ENCODE results near the gene UGT1A5.

The UGT1A5 gene

DNA sequence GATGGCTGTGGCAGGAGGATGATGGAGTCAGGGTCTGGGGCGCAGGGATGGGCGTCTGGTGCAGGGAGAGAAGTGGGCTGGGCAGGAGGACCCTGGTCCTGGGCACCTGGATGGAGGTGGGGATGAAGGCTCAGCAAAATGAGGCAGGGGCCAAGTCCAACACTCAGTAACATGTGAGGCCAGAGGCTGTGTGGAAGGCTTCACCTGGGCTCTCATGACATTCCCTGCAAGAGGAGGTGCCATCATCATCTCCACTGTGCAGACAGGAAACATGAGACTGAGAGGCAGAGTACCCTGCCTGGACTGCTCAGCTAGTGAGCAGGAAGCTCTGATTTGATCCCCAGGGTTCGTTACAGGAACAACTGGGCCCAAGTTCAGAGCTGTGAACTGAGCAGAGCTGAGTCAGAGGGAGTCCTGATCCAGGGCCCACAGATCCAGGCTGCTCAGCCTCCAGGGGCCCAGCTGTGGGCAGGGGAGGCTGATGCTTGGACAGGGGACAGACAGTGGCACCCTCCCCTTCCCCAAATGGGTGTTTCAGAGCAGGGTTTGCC is 104.7 kb downstream of the UGT1A5 start:
- TF ChIP-seq EZH2phosphoT487 (conservative IDR thresholded peaks at IDR 0.05; ENCODE audit: low read length), result no peak
- TF ChIP-seq, protein P1, sequence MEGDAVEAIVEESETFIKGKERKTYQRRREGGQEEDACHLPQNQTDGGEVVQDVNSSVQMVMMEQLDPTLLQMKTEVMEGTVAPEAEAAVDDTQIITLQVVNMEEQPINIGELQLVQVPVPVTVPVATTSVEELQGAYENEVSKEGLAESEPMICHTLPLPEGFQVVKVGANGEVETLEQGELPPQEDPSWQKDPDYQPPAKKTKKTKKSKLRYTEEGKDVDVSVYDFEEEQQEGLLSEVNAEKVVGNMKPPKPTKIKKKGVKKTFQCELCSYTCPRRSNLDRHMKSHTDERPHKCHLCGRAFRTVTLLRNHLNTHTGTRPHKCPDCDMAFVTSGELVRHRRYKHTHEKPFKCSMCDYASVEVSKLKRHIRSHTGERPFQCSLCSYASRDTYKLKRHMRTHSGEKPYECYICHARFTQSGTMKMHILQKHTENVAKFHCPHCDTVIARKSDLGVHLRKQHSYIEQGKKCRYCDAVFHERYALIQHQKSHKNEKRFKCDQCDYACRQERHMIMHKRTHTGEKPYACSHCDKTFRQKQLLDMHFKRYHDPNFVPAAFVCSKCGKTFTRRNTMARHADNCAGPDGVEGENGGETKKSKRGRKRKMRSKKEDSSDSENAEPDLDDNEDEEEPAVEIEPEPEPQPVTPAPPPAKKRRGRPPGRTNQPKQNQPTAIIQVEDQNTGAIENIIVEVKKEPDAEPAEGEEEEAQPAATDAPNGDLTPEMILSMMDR (IDR thresholded peaks at IDR 0.05; ENCODE audit: insufficient read depth, low read length, poor library complexity, severe bottlenecking), result no peak
- no peaks in the 10 kb centered on the region for H3K9me3 ChIP-seq (ENCODE audit: insufficient read depth, low read length)
- H3K4me3 ChIP-seq (ENCODE audit: insufficient read depth, low read length, poor library complexity, severe bottlenecking), result no peak overlapping the region
- H3K9ac ChIP-seq (ENCODE audit: low read length), result no peak overlapping the region
- no peaks in the 10 kb centered on the region for H3K79me2 ChIP-seq (ENCODE audit: insufficient read depth, low read length)
- no peak overlapping the region for H2AFZ ChIP-seq (ENCODE audit: low read depth, low read length, severe bottlenecking)
- H3F3A ChIP-seq (ENCODE audit: insufficient read depth), result no peaks in the 10 kb centered on the region
- no peaks in the 10 kb centered on the region for H4K20me1 ChIP-seq (ENCODE audit: low read depth, low read length)
- no peak overlapping the region for H3K27ac ChIP-seq (ENCODE audit: low read depth, low read length)
- no peaks in the 10 kb centered on the region for H3K9me2 ChIP-seq (replicated peaks; ENCODE audit: insufficient read depth, low read length)
- H3K4me2 ChIP-seq (ENCODE audit: low read depth, low read length, poor library complexity, severe bottlenecking), result no peak overlapping the region
- H3K36me3 ChIP-seq (ENCODE audit: low read length), result no peaks in the 10 kb centered on the region
- no peaks in the 10 kb centered on the region for H3K27me3 ChIP-seq (ENCODE audit: low read length)

DNA sequence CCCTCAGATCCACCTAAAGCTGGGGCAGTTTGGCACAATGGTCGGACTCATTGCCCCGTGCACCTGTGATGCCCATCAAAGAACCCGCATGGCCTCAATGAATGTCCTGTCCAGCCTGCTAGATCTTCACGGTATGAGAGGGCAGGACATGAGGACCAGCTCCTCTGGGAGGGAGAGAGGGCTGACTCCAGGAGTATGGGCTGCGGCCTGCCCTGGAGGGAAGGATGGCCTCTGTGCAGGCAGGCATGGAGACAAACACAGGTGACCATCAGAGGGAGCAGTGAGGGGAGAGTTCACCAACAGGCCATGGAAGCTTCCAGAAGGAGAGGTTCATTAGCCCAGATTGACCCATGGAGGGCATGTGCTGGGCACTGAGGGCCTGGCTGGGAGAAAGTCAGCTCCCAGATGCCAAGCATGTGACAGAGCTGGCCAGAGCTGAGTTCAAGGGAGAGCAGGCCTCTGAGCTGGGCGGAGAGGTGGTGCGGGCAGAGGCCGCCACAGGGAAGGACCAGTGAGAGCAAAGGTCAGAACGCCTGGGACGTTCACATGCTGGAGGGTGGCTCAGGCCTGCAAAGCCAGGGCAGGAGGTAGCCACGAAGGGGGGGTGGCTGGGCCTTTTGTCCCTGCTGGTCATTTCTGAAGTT is 105.4 kb downstream of the UGT1A5 start:
- no peak for TF ChIP-seq EZH2phosphoT487 (conservative IDR thresholded peaks at IDR 0.05; ENCODE audit: low read length)
- TF ChIP-seq, protein P1 (IDR thresholded peaks at IDR 0.05; ENCODE audit: insufficient read depth, low read length, poor library complexity, severe bottlenecking), result no peak
- Histone ChIP-seq H4K20me1 (ENCODE audit: low read depth, low read length) (no peaks in the 10 kb centered on the region), H3K9me2 (replicated peaks; ENCODE audit: insufficient read depth, low read length) (no peaks in the 10 kb centered on the region), H3K27ac (ENCODE audit: low read depth, low read length) (no peak overlapping the region), H3K27me3 (ENCODE audit: low read length) (no peaks in the 10 kb centered on the region), H3K9ac (ENCODE audit: low read length) (no peak overlapping the region), H3K4me3 (ENCODE audit: insufficient read depth, low read length, poor library complexity, severe bottlenecking) (no peak overlapping the region), H3K79me2 (ENCODE audit: insufficient read depth, low read length) (no peaks in the 10 kb centered on the region), H3K4me2 (ENCODE audit: low read depth, low read length, poor library complexity, severe bottlenecking) (no peak overlapping the region), H2AFZ (ENCODE audit: low read depth, low read length, severe bottlenecking) (no peak overlapping the region), H3F3A (ENCODE audit: insufficient read depth) (no peaks in the 10 kb centered on the region), H3K36me3 (ENCODE audit: low read length) (no peaks in the 10 kb centered on the region), H3K9me3 (ENCODE audit: insufficient read depth, low read length) (no peaks in the 10 kb centered on the region)

GRCh38 chr2:233818639-233819621 is 106.2 kb downstream of the UGT1A5 start:
- TF ChIP-seq EZH2phosphoT487 (conservative IDR thresholded peaks at IDR 0.05; ENCODE audit: low read length), result no peak
- TF ChIP-seq, protein P1 (IDR thresholded peaks at IDR 0.05; ENCODE audit: insufficient read depth, low read length, poor library complexity, severe bottlenecking), result no peak
- Histone ChIP-seq H3K27ac (ENCODE audit: low read depth, low read length) (no peak overlapping the region), H3K9me3 (ENCODE audit: insufficient read depth, low read length) (no peaks in the 10 kb centered on the region), H3K9ac (ENCODE audit: low read length) (no peak overlapping the region), H3K9me2 (replicated peaks; ENCODE audit: insufficient read depth, low read length) (no peaks in the 10 kb centered on the region), H3F3A (ENCODE audit: insufficient read depth) (no peaks in the 10 kb centered on the region), H3K36me3 (ENCODE audit: low read length) (no peaks in the 10 kb centered on the region), H3K4me2 (ENCODE audit: low read depth, low read length, poor library complexity, severe bottlenecking) (no peak overlapping the region), H3K27me3 (ENCODE audit: low read length) (no peaks in the 10 kb centered on the region), H3K79me2 (ENCODE audit: insufficient read depth, low read length) (no peaks in the 10 kb centered on the region), H3K4me3 (ENCODE audit: insufficient read depth, low read length, poor library complexity, severe bottlenecking) (no peak overlapping the region), H4K20me1 (ENCODE audit: low read depth, low read length) (no peaks in the 10 kb centered on the region), H2AFZ (ENCODE audit: low read depth, low read length, severe bottlenecking) (no peak overlapping the region)

All from SU-DHL-6 (cell line).